Fibroblast of the conjunctiva (primary cell): Measurements from ENCODE around the gene TBC1D9B.

ENCODE experiments used
- DNase-seq: peaks from one replicate; pipeline ENCODE4 v3.0.0-alpha.2; 2010; ENCODE audit warnings: low read depth

The TBC1D9B gene

DNA sequence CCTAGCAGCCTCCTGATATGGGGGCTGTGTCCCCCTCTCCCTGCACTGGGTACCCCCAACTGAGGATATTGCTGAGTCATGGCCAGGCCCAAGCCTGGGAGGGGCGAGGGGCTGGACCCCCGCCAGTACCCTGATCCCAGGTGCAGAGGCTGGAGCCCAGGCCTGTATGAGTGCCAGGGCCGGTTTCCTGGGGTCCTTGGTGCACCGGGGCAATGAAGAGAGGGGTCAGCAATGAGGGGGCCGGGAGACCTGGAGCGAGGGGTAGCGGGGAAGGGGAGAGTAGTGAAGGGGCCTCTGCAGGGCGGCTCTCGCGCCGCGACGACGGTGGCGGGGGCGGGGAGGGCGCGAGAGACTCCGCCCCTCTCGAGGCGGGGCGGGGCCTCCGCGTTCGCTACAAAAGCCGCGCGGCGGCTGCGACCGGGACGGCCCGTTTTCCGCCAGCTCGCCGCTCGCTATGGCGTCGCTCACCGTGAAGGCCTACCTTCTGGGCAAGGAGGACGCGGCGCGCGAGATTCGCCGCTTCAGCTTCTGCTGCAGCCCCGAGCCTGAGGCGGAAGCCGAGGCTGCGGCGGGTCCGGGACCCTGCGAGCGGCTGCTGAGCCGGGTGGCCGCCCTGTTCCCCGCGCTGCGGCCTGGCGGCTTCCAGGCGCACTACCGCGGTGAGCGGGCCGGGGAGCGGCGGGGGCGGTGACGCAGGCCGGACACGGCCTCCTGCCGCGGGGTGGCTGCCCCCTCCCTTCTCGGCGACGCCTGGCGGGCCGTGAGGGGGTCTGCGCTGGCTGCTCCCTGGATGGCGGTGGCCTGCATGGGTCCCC, 87.0 kb downstream of the TBC1D9B start, which contains the start of gene SQSTM1:
SQSTM1 (plus strand) TSS at position 423 of the 815 bp plus-strand sequence; CDS start at position 455, 32 bp downstream.
- DNase-seq, result peak; percentile 49

DNA sequence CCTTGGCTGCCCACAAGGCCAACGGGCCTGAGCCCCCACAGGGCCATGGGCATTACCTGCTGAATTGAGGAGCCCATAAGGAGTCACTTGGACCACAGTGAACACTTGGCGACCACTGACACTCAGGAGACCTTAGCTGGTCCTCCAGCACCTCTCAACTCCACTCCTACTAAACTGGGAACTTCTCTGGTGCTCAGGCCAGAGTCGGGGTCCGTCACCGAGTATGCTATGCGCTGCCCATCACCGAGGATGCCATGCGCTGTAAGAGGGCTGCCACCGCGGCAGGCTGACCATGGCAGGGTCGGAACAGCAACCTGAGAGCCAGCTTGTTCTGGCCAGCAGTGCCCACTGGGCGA, 87.6 kb downstream of the TBC1D9B start:
- DNase-seq, result no peak

DNA sequence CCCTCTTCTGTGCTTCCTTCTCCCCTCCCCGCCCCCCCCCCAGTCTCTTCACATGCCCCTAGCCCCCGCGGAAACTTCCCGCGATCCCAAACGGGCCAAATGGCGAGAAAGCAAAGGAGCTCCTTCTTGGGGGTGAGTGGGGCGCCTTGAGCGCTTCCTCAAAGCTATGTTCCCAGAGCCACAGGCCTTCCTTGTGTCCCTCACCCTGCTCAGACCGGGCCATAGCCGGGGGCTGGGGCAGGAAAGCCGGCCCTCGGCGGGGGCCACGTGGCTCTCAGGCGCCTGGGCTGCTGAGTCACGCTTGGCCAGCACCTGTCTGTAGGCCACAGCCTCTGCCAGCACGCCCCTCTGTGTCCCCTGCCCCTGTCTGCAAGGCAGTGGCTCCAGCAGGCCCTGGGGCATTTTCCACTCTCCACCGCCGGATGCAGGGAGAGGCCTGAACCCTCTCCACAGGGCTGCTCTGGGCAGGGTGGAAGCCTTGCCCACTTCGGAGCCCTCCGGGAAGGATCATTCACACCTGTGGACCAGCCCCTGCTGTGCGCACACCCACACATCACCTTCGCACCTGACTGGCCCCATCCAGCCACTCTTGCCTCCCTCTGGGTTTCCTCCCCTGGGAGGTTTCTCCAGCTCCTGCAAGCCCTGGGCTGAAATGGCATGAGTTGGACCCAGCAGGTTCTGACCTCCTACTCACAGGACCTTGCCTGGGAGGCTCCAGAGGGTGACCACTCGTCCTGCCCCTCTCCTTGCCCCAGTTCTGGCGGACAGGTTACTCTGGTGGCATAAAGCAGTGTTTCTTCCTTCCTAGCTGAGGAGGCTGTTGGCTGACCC, 88.2 kb downstream of the TBC1D9B start:
- DNase-seq, result no peak

DNA sequence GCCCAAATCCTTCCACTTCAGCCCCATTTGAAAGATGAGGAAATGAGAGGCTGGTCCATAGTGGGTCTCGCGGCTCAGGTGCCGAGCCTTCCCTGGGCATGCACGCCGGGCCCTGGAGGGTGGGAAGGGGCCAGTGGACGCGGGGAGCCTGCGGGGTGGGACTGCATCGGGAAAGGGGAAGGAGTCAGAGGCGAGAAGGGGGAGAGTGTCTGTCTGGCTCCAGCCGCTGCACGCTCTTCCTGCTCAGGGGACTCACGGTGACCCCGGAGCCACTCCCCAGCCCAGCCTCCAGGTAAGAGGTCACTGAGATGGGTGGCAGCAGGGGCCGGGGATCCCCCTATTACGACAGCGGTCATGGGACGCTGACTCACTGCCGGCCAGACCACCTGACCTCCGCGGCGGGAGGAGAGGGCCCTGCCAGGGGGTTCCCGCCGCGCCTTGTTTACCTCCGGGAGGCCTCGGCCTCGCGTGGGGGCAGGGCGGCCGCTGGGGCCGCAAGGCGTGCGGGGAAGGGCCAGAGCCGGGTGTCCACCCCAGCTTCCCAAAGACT, 88.9 kb downstream of the TBC1D9B start:
- peak; percentile 93 for DNase-seq

DNA sequence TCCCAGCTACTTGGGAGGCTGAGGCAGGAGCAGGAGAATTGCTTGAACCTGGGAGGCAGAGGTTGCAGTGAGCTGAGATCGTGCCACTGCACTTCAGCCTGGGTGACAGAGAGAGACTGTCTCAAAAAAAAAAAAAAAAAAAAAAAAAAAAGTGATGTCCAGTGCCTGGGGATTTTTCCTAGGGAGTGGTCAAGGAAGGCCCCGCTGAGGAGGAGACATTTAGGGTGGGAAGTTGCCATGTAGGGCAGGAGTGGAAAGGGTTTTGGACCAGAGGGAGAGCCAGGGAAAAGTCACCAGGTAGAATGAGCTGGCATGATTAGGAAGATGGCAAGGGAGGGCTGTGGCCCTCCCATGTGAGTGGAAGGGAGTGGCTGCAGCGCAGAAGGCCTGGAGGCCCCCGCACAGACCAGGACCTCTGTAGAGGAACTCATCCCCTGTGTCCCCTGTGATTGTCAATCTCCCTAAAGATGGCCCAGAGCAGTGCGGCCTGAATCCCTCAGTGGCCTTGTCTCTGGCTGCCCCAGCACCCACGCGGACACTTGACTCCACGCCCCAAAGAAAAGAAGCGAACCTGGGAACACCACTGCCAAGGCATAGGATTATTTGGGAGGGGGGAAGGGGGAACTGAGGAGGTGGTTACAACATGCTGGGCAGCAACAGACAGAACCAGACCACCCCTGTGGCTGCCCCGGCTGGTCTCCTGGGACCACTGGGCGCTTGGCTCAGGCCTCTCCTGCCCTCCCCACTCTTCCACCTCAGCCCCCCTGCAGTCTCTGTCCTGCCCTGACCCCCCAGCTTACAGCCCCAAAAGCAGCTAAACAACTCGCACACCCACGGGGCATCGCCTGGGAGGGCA, 89.6 kb downstream of the TBC1D9B start:
- DNase-seq, result no peak

DNA sequence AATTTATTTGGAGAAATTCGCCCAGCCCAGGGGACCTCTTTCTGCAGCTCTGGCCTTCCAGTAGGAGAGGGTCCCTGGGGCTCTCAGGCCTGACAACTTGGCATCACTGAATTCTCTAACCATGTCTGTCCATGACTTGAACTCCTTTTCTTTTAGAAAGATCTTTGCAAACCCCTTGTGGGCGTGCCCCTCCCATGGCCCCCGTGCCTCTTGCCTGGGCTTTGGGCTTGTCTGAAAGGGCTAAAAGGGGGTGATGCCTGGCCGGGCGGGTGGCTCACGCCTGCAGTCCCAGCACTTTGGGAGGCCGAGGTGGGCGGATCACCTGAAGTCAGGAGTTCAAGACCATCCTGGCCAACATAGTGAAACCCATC, 90.2 kb downstream of the TBC1D9B start:
- DNase-seq, result no peak

DNA sequence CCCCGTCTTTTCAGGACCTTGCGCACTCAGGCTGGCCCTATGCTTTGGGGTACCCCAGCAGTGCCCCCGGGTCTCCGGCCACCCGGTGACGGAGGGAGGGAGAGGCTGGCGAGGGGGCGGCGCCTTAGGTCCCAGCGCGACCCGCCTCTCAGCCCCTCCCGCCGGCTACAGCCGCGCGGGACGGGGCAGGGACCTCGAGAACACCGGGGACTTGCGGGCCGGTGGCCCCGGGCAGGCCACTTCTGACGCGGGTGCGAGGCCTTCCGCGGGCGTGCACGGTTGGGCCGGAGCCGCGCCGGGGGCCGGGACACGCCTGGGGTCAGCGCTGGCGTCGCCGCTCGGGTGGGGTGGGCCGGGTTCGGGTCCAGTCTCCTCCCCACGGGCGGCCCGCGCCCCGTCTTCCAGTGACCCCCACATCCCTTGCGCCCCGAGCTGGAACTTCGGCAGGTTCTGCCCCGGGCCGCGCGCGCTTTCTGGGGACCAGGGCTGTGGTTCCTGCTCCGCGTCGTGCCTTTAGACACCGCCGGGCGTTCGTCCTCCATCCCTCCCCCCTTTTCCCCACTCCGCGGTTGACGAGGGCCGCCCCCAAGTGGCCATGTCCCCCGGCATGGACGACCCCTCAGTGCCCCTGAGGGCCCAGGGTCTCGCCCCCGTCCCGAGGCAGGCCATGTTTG, 90.8 kb downstream of the TBC1D9B start:
- no peak for DNase-seq

DNA sequence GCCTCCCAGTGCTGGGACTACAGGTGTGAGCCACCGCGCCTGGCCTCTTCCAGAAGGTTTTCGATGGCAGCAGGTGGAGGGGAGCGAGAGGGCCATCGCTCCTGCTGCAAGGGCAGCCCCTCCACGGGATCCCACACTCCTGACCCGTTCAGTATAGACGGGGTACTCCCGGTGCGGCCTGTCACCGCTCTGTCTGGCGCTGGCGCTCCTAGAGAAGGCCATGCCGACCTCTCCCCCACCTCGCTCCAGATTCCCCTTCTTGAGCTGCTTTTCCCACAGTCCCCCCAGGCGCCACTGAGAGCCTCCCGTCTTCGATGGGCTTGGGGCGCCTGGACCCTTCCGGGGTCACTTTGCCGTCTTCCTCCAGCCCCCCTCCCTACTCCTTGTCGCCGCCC, 91.3 kb downstream of the TBC1D9B start:
- DNase-seq, result no peak

DNA sequence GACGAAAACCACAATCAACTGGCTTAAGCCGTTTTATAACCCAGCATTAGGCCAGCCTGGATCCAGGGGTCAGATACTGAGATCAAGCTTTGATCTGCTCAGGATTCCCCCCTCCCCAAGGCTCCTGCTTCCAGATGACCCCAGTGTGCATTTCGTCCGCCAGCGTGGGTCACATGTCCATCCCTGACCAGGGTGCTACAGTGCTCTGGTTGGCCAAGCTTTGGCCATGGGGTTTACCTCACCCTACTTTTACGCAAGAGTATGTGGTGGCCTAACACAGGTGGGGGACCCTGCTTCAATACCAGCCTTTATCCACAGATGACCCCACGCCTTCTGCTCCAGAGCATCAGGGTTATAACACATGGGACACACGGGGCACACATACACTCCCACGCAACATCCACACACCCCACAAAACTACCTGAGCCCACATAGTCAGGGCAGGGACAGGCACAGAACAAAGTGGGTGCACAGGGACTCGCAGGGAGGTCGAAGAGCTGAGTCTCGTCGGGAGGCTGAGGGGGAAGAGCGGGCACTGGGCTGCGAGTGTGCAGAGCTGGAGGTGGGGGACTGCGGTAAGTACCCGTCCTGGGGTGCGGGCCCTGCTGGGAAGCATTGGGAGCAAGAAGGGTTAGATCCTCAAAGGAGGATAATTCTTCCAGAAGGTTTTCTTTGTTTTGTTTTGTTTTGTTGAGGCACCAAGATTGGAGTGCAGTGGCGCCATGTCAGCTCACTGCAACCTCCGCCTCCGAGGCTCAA, 92.0 kb downstream of the TBC1D9B start:
- DNase-seq, result no peak

DNA sequence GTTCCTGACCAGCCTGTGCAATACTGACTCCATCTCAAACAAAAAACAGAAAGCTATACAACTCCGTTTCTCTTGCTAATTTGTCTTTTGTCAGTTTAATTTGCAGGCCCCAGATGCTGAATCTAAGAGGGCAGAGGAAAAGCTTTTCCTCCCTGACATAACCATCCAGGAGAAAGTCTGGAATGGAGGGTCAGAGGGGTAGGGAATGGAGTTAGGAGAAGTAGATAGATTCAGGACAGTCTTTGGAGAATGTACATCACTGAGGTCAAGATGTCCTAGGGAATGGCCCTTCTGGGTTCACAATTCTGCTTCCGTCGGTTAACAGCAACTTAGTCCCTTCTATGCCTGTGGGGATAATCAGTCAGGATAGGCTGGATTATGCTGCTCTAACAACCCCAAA, 93.6 kb downstream of the TBC1D9B start:
- DNase-seq, result no peak

DNA sequence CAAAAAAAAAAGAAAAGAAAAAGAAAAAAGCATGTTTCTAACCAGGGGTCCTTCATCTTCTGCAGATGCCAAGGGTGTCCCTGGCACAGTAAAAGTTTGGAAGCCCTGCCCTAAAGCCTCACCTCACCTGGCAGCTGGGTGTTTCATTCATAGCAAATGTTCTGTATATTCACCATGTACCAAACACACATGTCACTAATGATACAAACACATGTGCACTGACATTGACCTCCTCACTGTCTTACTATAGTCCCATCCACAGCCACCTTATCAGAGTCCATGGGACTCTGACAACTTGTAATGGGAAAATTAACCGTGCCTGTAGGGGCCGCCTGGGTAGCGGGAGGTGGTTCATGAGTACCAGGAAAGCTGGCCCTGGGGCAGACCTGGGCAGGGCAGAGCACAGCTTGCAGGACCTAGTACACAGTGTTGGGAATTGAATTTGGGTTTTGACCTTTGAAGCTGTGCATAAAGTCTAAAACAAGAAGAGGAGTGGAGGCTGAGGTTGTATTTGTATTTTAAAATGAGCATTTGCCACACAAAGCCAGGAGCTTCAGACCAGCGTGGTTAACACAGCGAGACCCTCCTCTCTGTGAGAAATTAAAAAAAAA, 94.6 kb downstream of the TBC1D9B start:
- DNase-seq, result no peak

DNA sequence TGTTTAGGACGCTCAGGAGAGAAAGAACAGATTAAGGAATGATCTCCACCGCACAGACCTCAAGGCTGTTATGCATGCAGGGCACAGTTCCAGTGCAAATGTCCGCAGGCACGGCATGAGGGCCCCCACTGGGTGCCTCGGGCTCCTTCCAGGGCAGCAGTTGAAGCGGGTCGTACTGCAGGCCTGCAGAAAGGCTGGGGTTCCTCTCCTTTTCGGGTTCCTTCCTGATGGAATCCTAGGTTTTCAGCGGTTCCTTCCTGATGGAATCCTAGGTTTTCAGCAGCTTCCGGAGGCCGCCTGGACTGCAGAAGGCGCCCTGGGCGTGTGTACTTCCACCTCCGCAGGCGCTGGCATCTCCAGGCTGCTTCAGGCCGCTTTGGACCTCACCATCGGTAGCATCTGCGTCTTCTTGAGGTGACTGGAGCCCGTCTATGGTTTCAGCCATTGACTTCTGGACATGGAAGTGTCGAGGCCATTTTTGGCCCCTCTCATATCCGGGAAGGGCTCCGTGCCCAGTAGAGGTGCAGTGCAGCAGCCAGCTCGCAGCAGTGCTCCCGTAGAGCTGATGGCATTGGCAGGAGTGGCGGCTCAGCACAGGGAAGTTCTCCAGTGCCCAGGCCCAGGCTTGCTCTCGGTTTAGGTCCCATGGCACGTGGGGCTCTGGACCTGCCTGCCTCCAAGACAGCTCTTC, 95.4 kb downstream of the TBC1D9B start:
- no peak for DNase-seq
